Fibroblast of lung (primary cell): ENCODE results near the gene LIAS. TPM values are rescaled to one million over a fixed set of nuclear protein-coding genes. Genes with fewer than 3 reads are reported as not detected.

ENCODE experiments used
- DNase-seq, 2 donors: peaks; one replicate each; pipeline versions ENCODE4 v3.0.0 to v3.0.0-alpha.2; 2010; ENCODE audit warnings: low read depth in 2 of 2
- H2AFZ ChIP-seq: 2 replicates; pipeline ENCODE4 v1.5.1; 2012; ENCODE audit warnings: low read length, control low read depth, inconsistent platforms
- H3K27ac ChIP-seq: 2 replicates; pipeline ENCODE4 v1.5.1; 2011; ENCODE audit warnings: low read length, control low read depth; ENCODE audit not compliant: insufficient read depth
- H3K27me3 ChIP-seq: 2 replicates; pipeline ENCODE4 v1.5.1; 2011; ENCODE audit warnings: mild to moderate bottlenecking, low read length; ENCODE audit not compliant: control insufficient read depth, insufficient read depth
- H3K36me3 ChIP-seq: 2 replicates; pipeline ENCODE4 v1.5.1; 2011; ENCODE audit warnings: low read length; ENCODE audit not compliant: control insufficient read depth, insufficient read depth
- H3K4me1 ChIP-seq: 2 replicates; pipeline ENCODE4 v1.5.1; 2011; ENCODE audit warnings: low read length; ENCODE audit not compliant: control insufficient read depth, insufficient read depth; ENCODE audit errors: extremely low read depth
- H3K4me2 ChIP-seq: 2 replicates; pipeline ENCODE4 v1.5.1; 2011; ENCODE audit warnings: low read length, control low read depth; ENCODE audit not compliant: insufficient read depth; ENCODE audit errors: extremely low read depth
- H3K4me3 ChIP-seq, 4 experiments: fragments of 200-600 bp in 1 of 4; sonication (generic) in 1 of 4; replicated peaks in 1 of 4; 2 replicates each; pipeline ENCODE4 v1.5.1; 2011 to 2016; ENCODE audit warnings: low read length in 4 of 4, low read depth in 3 of 4, mild to moderate bottlenecking in 3 of 4, control low read depth in 2 of 4, inconsistent platforms in 1 of 4, mixed read lengths in 1 of 4; ENCODE audit not compliant: insufficient read depth in 1 of 4; ENCODE audit errors: control extremely low read depth in 1 of 4
- H3K79me2 ChIP-seq: 2 replicates; pipeline ENCODE4 v1.5.1; 2012; ENCODE audit warnings: mild to moderate bottlenecking, low read length, inconsistent platforms; ENCODE audit not compliant: control insufficient read depth, insufficient read depth
- H3K9ac ChIP-seq: 2 replicates; pipeline ENCODE4 v1.5.1; 2011; ENCODE audit warnings: mild to moderate bottlenecking, low read length, control low read depth; ENCODE audit not compliant: insufficient read depth
- H3K9me3 ChIP-seq: 2 replicates; pipeline ENCODE4 v1.5.1; 2012; ENCODE audit warnings: low read depth, low read length; ENCODE audit not compliant: control insufficient read depth, insufficient read depth
- H4K20me1 ChIP-seq: 2 replicates; pipeline ENCODE4 v1.5.1; 2011; ENCODE audit warnings: low read length; ENCODE audit not compliant: control insufficient read depth, insufficient read depth; ENCODE audit errors: extremely low read depth
- CTCF ChIP-seq, 2 donors: IDR thresholded peaks in 1 of 2; conservative IDR thresholded peaks in 1 of 2; 1 replicate in 1 of 2; 2 replicates in 1 of 2; pipeline ENCODE4 v1.5.1; 2011 to 2012; ENCODE audit warnings: low read length in 2 of 2, control low read depth in 1 of 2, inconsistent platforms in 1 of 2, low read depth in 1 of 2, mild to moderate bottlenecking in 1 of 2
- EZH2 ChIP-seq: IDR thresholded peaks from 2 replicates; pipeline ENCODE4 v1.5.1; 2012; ENCODE audit warnings: low read length, control low read depth, mild to moderate bottlenecking; ENCODE audit errors: missing control alignments
- polyA plus RNA-seq, 2 donors: library from polyadenylated mRNA; depleted of rRNA in 1 of 2; stranded (reverse) in 1 of 2; unstranded in 1 of 2; fragments of >200 nt; gene quantifications; 2 replicates each; pipeline ENCODE4 v1.2.1, GENCODE V29; 2011 to 2012; ENCODE audit warnings: missing spikeins in 1 of 2
- total RNA-seq: library from RNA; depleted of rRNA; stranded (reverse); fragments of >200 nt; gene quantifications from 2 replicates; pipeline ENCODE4 v1.2.1, GENCODE V29; 2014

Gene LIAS
- total and polyA plus RNA-seq, 2 donors (not counting 1 experiment from before 2014, with no cell fraction given): 7.1 to 8.6 TPM

- no peaks in the 10 kb centered on the region for H4K20me1 ChIP-seq
- no peak for TF ChIP-seq CTCF (conservative IDR thresholded peaks at IDR 0.05 in 1 of 2, IDR thresholded peaks at IDR 0.05 in 1 of 2; ENCODE audit: low read depth in 1 of 2, low read length in 2 of 2)
- TF ChIP-seq EZH2: no peak
- no peak overlapping the region for H3K4me2 ChIP-seq
- H3K79me2 ChIP-seq: no peaks in the 10 kb centered on the region
- H3K36me3 ChIP-seq: no peaks in the 10 kb centered on the region
- H3K27ac ChIP-seq: no peak overlapping the region
- H3K4me3 ChIP-seq: no peak overlapping the region
- H2AFZ ChIP-seq: no peak overlapping the region
- H3K27me3 ChIP-seq: peaks cover 3% of the 10 kb centered on the region
- no peaks in the 10 kb centered on the region for H3K9me3 ChIP-seq
- no peak overlapping the region for H3K9ac ChIP-seq
- H3K4me1 ChIP-seq: no peaks in the 10 kb centered on the region
- DNase-seq: no peak
Observed at GRCh38 chr4:39433878-39434492, 24.9 kb upstream of the LIAS start.

DNA sequence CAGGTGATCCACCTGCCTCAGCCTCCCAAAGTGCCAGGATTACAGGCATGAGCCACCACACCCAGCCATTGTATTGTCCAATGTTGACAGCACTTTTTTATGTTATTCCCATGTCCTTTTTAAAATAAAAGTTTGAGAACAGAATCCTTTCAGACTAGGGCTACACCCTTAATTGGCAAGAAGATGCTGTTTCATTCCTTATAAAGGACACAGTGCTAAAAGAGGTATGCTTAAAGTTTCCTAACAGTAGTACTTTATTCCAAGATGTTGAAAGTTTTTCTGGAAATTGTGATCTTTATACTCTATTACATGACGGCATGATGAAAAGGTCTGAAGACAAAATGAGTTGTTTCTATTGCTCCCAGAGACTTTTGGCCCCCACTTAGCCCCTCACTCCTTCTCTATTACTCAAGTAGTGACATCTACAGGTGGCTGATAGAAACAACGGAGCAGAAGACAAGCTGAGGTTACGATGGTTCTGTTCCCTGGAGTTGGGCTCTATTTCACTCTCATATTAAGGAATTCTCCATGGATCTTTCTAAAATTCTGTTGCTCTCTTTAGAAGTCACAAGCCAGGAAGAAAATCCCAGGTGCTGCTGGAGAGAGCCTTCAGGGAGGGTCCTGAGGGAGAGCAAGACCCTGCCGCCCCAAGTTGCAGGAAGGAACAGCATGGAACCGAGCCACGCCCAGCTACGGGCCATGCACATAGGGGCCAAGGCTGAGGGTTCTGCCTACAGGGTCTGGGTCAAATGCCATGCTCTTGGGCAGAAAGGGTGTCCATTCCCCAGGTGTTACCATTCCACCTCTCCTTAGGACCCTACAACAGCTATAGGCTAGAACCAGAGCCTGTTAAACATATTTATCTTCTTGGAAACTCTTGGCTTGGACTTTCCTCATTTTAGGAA is 22.9 kb upstream of the LIAS start:
- H3K27me3 ChIP-seq: peaks cover 3% of the 10 kb centered on the region
- H3K79me2 ChIP-seq: no peaks in the 10 kb centered on the region
- no peaks in the 10 kb centered on the region for H3K36me3 ChIP-seq
- no peaks in the 10 kb centered on the region for H4K20me1 ChIP-seq
- H3K9ac ChIP-seq: no peak overlapping the region
- H3K27ac ChIP-seq: no peak overlapping the region
- peak; percentile 0 to 11 for TF ChIP-seq CTCF (conservative IDR thresholded peaks at IDR 0.05 in 1 of 2, IDR thresholded peaks at IDR 0.05 in 1 of 2; ENCODE audit: low read depth in 1 of 2, low read length in 2 of 2)
- TF ChIP-seq EZH2: no peak
- no peaks in the 10 kb centered on the region for H3K9me3 ChIP-seq
- H2AFZ ChIP-seq: no peak overlapping the region
- no peak for DNase-seq
- no peak overlapping the region for H3K4me2 ChIP-seq
- no peak overlapping the region for H3K4me3 ChIP-seq
- no peaks in the 10 kb centered on the region for H3K4me1 ChIP-seq

DNA sequence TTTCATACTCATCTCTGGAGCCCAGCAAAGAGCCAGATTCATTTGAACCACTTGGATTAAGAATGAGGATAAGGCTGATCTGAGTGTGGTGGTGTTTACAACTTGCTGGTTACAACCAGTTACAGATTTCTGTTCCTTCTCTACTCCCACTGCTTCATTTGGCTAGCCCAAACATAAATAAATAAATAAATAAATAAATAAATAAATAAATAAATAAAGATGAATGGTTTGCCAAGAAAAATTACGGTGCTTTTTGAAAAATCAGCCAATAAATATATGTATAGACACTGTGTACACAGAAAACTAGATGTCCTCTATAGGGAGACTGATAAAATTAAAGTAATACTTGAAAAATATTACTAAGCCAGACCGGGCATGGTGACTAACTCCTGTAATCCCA is 17.3 kb upstream of the LIAS start:
- Histone ChIP-seq H3K36me3 (no peaks in the 10 kb centered on the region), H2AFZ (no peak overlapping the region), H3K79me2 (no peaks in the 10 kb centered on the region), H4K20me1 (no peaks in the 10 kb centered on the region), H3K9ac (no peak overlapping the region), H3K4me3 (no peak overlapping the region), H3K27ac (no peak overlapping the region), H3K4me2 (no peak overlapping the region), H3K9me3 (no peaks in the 10 kb centered on the region), H3K4me1 (no peaks in the 10 kb centered on the region), H3K27me3 (peaks cover 3% of the 10 kb centered on the region)
- no peak for DNase-seq
- TF ChIP-seq EZH2 (no peak), CTCF (conservative IDR thresholded peaks at IDR 0.05 in 1 of 2, IDR thresholded peaks at IDR 0.05 in 1 of 2; ENCODE audit: low read depth in 1 of 2, low read length in 2 of 2) (no peak)
